H9 (cell line): ENCODE data around the gene SNAI3. TPM values are rescaled to one million over a fixed set of nuclear protein-coding genes. Genes with fewer than 3 reads are reported as not detected.

Source experiments
- DNase-seq: peaks from one replicate; pipeline ENCODE4 v3.0.0-alpha.2; 2017
- H2AFZ ChIP-seq: one replicate; pipeline ENCODE4 v1.6.1; 2013; ENCODE audit warnings: mild to moderate bottlenecking, low read length, control low read depth, moderate library complexity
- H2AK5ac ChIP-seq: 2 replicates; pipeline ENCODE4 v1.6.1; 2013; ENCODE audit warnings: low read length, control low read depth, mixed read lengths; ENCODE audit not compliant: insufficient read length
- H2BK120ac ChIP-seq: one replicate; pipeline ENCODE4 v1.6.1; 2013; ENCODE audit warnings: low read depth, mild to moderate bottlenecking, low read length, control low read depth, inconsistent platforms; ENCODE audit not compliant: poor library complexity, severe bottlenecking
- H2BK12ac ChIP-seq: 2 replicates; pipeline ENCODE4 v1.6.1; 2013; ENCODE audit warnings: low read length, control low read depth, mixed read lengths, low read depth; ENCODE audit not compliant: insufficient read length
- H2BK15ac ChIP-seq: 2 replicates; pipeline ENCODE4 v1.6.1; 2013; ENCODE audit warnings: low read depth, low read length, control low read depth
- H2BK20ac ChIP-seq: one replicate; pipeline ENCODE4 v1.6.1; 2013; ENCODE audit warnings: low read depth, mild to moderate bottlenecking, low read length, control low read depth, inconsistent platforms; ENCODE audit not compliant: poor library complexity, severe bottlenecking
- H2BK5ac ChIP-seq: 2 replicates; pipeline ENCODE4 v1.6.1; 2013; ENCODE audit warnings: low read length, control low read depth, mixed read lengths; ENCODE audit not compliant: insufficient read length
- H3K14ac ChIP-seq: 2 replicates; pipeline ENCODE4 v1.6.1; 2013; ENCODE audit warnings: low read length, control low read depth; ENCODE audit not compliant: insufficient read depth
- H3K18ac ChIP-seq: 2 replicates; pipeline ENCODE4 v1.6.1; 2013; ENCODE audit warnings: low read depth, mild to moderate bottlenecking, mixed read lengths, low read length, control low read depth; ENCODE audit not compliant: insufficient read length
- H3K23ac ChIP-seq: 2 replicates; pipeline ENCODE4 v1.6.1; 2013; ENCODE audit warnings: low read length, control low read depth, mixed read lengths, low read depth; ENCODE audit not compliant: insufficient read length
- H3K23me2 ChIP-seq: 2 replicates; pipeline ENCODE4 v1.6.1; 2013; ENCODE audit warnings: low read depth, mild to moderate bottlenecking, mixed read lengths, low read length, control low read depth; ENCODE audit not compliant: insufficient read length, poor library complexity, severe bottlenecking
- H3K27ac ChIP-seq: 2 replicates; pipeline ENCODE4 v1.5.1; 2013; ENCODE audit warnings: low read length, control low read depth, mixed read lengths, low read depth; ENCODE audit not compliant: insufficient read length
- H3K27me3 ChIP-seq: 2 replicates; pipeline ENCODE4 v1.6.1; 2013; ENCODE audit warnings: low read length, control low read depth, inconsistent platforms; ENCODE audit not compliant: insufficient read depth
- H3K4ac ChIP-seq: 2 replicates; pipeline ENCODE4 v1.6.1; 2013; ENCODE audit warnings: low read depth, mild to moderate bottlenecking, control low read depth, inconsistent platforms, low read length, moderate library complexity
- H3K4me1 ChIP-seq: 2 replicates; pipeline ENCODE4 v1.6.1; 2013; ENCODE audit warnings: low read length, control low read depth, inconsistent platforms; ENCODE audit not compliant: insufficient read depth
- H3K4me2 ChIP-seq: 2 replicates; pipeline ENCODE4 v1.6.1; 2013; ENCODE audit warnings: low read length, control low read depth, mixed read lengths; ENCODE audit not compliant: insufficient read length, insufficient read depth
- H3K56ac ChIP-seq: 2 replicates; pipeline ENCODE4 v1.6.1; 2013; ENCODE audit warnings: low read depth, mild to moderate bottlenecking, mixed read lengths, low read length, control low read depth; ENCODE audit not compliant: insufficient read length
- H3K79me1 ChIP-seq: 2 replicates; pipeline ENCODE4 v1.6.1; 2013; ENCODE audit warnings: low read depth, mild to moderate bottlenecking, moderate library complexity, low read length, control low read depth, inconsistent platforms; ENCODE audit not compliant: insufficient read depth, poor library complexity, severe bottlenecking
- H3K79me2 ChIP-seq: 2 replicates; pipeline ENCODE4 v1.6.1; 2013; ENCODE audit warnings: low read length, control low read depth, inconsistent platforms; ENCODE audit not compliant: insufficient read depth
- H3K9ac ChIP-seq: 2 replicates; pipeline ENCODE4 v1.6.1; 2013; ENCODE audit warnings: low read length, control low read depth, mixed read lengths; ENCODE audit not compliant: insufficient read length; ENCODE audit errors: extremely low read depth
- H3K9me3 ChIP-seq: one replicate; pipeline ENCODE4 v1.6.1; 2013; ENCODE audit warnings: low read depth, low read length, inconsistent platforms; ENCODE audit not compliant: control insufficient read depth
- H3T11ph ChIP-seq: one replicate; pipeline ENCODE4 v1.6.1; 2013; ENCODE audit warnings: mild to moderate bottlenecking, low read length, control low read depth, inconsistent platforms
- H4K20me1 ChIP-seq: one replicate; pipeline ENCODE4 v1.6.1; 2013; ENCODE audit not compliant: control insufficient read depth, insufficient read length, insufficient read depth
- H4K5ac ChIP-seq: 2 replicates; pipeline ENCODE4 v1.6.1; 2013; ENCODE audit warnings: low read depth, mild to moderate bottlenecking, mixed read lengths, low read length, control low read depth; ENCODE audit not compliant: insufficient read length
- H4K8ac ChIP-seq: replicated peaks from 2 replicates; pipeline ENCODE4 v1.6.1; 2013; ENCODE audit warnings: low read length, control low read depth, mixed read lengths, low read depth; ENCODE audit not compliant: insufficient read length
- H4K91ac ChIP-seq: 2 replicates; pipeline ENCODE4 v1.6.1; 2013; ENCODE audit warnings: low read depth, mild to moderate bottlenecking, moderate library complexity, mixed read lengths, low read length, control low read depth; ENCODE audit not compliant: insufficient read length
- H3K27ac Mint-ChIP-seq, 3 experiments: 2 replicates in 2 of 3; 3 replicates in 1 of 3; pipeline ENCODE4 v1.8.0; 2020 to 2021; ENCODE audit warnings: mixed read lengths in 3 of 3, mild to moderate bottlenecking in 1 of 3, moderate library complexity in 1 of 3
- H3K27me3 Mint-ChIP-seq: 2 replicates; pipeline ENCODE4 v1.8.0; 2021; ENCODE audit warnings: low read depth, mild to moderate bottlenecking, moderate library complexity, mixed read lengths
- H3K36me3 Mint-ChIP-seq, 3 experiments: 2 replicates in 2 of 3; 3 replicates in 1 of 3; pipeline ENCODE4 v1.8.0; 2020 to 2021; ENCODE audit warnings: low read depth in 3 of 3, mixed read lengths in 3 of 3; ENCODE audit not compliant: insufficient read depth in 1 of 3
- H3K4me1 Mint-ChIP-seq, 2 experiments: 2 replicates each; pipeline ENCODE4 v1.8.0; 2020; ENCODE audit warnings: mixed read lengths in 2 of 2
- H3K4me3 Mint-ChIP-seq, 2 experiments: 2 replicates in 1 of 2; 3 replicates in 1 of 2; pipeline ENCODE4 v1.8.0; 2020 to 2021; ENCODE audit warnings: mild to moderate bottlenecking in 2 of 2, mixed read lengths in 2 of 2, moderate library complexity in 1 of 2
- H3K9me3 Mint-ChIP-seq, 2 experiments: 2 replicates in 1 of 2; 3 replicates in 1 of 2; pipeline ENCODE4 v1.8.0; 2020; ENCODE audit warnings: mild to moderate bottlenecking in 2 of 2, mixed read lengths in 2 of 2, moderate library complexity in 1 of 2
- CTCF ChIP-seq: fragments of 200-600 bp; sonication (generic); conservative IDR thresholded peaks from 3 replicates; pipeline ENCODE4 v1.8.0; 2021; ENCODE audit warnings: antibody characterized with exemption, mild to moderate bottlenecking
- WGBS: extraction: QIAGEN DNeasy Blood & Tissue Kit; methylation state at CpG from one replicate; pipeline ENCODE4 v1.1.7; 2013; ENCODE audit warnings: missing lambda C conversion rate, low lambda C conversion rate, mixed read lengths; ENCODE audit not compliant: insufficient read length; ENCODE audit errors: extremely low coverage; 5-methylcytosine and 5-hydroxymethylcytosine counted together
- total RNA-seq: library from RNA; stranded (reverse); gene quantifications from 2 replicates; pipeline ENCODE4 v1.2.1, GENCODE V29; 2021

SNAI3 gene
- total RNA-seq, 1 experiment from 2014 or later: 3.2 TPM

- no peaks in the 10 kb centered on the region for H3K23me2 ChIP-seq
- no peak overlapping the region for H2AFZ ChIP-seq
- no peaks in the 10 kb centered on the region for H3K79me2 ChIP-seq
- no peak overlapping the region for H3K18ac ChIP-seq
- H3K4me3 Mint-ChIP-seq: no peak overlapping the region
- no CpG with 5 or more reads among the region's 23 CpGs for WGBS
- TF ChIP-seq CTCF: no peak
- no peaks in the 10 kb centered on the region for H3K9me3 ChIP-seq
- no peak overlapping the region for H4K5ac ChIP-seq
- no peaks in the 10 kb centered on the region for H3K9me3 Mint-ChIP-seq
- no peak overlapping the region for H2BK5ac ChIP-seq
- H3K27ac Mint-ChIP-seq: peak overlapping the region in 1 of 3 experiments; percentile 81; a peak in 2 of 7 replicates
- H3K14ac ChIP-seq: no peak overlapping the region
- no peak overlapping the region for H2BK15ac ChIP-seq
- no peaks in the 10 kb centered on the region for H3K27me3 Mint-ChIP-seq
- no peak overlapping the region for H3K4me2 ChIP-seq
- no peaks in the 10 kb centered on the region for H3K79me1 ChIP-seq
- H2AK5ac ChIP-seq: no peak overlapping the region
- no peak overlapping the region for H3T11ph ChIP-seq
- no peak for DNase-seq
- H3K4ac ChIP-seq: no peak overlapping the region
- no peak overlapping the region for H2BK12ac ChIP-seq
- no peak overlapping the region for H3K27ac ChIP-seq
- H3K27me3 ChIP-seq: no peaks in the 10 kb centered on the region
- no peaks in the 10 kb centered on the region for H3K4me1 Mint-ChIP-seq
- H3K56ac ChIP-seq: no peak overlapping the region
- H4K8ac ChIP-seq: no peak overlapping the region
- H3K4me1 ChIP-seq: no peaks in the 10 kb centered on the region
- H3K23ac ChIP-seq: no peak overlapping the region
- no peaks in the 10 kb centered on the region for H4K20me1 ChIP-seq
- no peak overlapping the region for H2BK20ac ChIP-seq
- H4K91ac ChIP-seq: no peak overlapping the region
- H3K36me3 Mint-ChIP-seq: peaks cover 12 to 43% (median 41%) of the 10 kb centered on the region in 3 experiments; a peak in 6 of 7 replicates
- no peak overlapping the region for H3K9ac ChIP-seq
- no peak overlapping the region for H2BK120ac ChIP-seq
Measured at GRCh38 chr16:88720396-88720970, 34.2 kb upstream of the SNAI3 start.
